ENCODE data around the gene PCNA.
"Not testable (repeated sequence)": the region's sequence is repeated elsewhere in the genome, so short reads cannot be mapped to it uniquely, and the experiment has no call there.

The PCNA gene

DNA sequence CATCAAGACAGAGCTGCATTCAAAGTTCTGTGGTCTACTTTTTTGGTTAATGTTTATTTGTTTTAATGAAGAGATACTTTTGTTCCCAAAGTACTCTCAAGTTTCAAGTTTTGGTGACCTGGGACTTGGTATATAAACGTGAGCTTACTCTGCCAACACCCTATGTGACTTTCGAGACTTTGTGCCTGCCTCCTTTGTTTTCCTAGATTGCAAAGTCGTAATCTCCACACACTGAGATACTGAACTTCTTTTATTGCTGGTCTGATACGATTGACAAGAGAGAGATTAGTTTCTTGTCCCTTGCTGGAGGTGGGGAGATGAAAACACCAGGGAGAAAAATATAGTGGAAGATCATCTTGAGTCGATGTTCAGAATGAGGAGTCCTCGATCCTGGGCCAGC lies 27.9 kb downstream of the PCNA start:
- Histone ChIP-seq H3K4me1 (ENCODE audit: control insufficient read depth, low read depth, low read length) (no peaks in the 10 kb centered on the region), H3K27me3 (ENCODE audit: control insufficient read depth, insufficient read depth, low read length) (no peaks in the 10 kb centered on the region), H3K36me3 (ENCODE audit: control insufficient read depth, low read depth, low read length) (peaks cover 8% of the 10 kb centered on the region), H3K4me3 (ENCODE audit: low read length) (no peak overlapping the region), H3K9me3 (ENCODE audit: control insufficient read depth, low read depth, low read length) (no peaks in the 10 kb centered on the region), H3K27ac (ENCODE audit: low read length) (no peak overlapping the region), H3K9ac (ENCODE audit: low read length) (no peak overlapping the region)

DNA sequence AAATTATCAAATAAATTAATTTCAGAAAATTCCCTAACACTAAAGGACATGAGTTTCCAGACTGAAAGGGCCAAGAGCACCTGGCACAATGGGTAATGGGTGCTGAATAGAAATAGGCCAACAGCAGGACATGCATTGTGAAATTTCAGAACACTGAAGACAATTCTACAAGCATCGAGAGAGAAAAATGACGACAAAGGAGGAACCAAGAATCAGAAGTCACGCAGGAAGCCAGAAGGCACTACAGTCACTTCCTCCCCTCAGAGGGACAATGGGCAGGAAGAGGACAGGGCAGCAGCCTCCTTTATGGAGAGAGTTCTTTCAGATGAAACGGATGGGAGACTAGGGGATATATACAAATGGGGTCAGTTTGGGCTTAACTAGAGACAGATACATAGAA lies 29.6 kb downstream of the PCNA start:
- Histone ChIP-seq H3K36me3 (ENCODE audit: control insufficient read depth, low read depth, low read length) (no peaks in the 10 kb centered on the region), H3K4me3 (ENCODE audit: low read length) (no peak overlapping the region), H3K27me3 (ENCODE audit: control insufficient read depth, insufficient read depth, low read length) (no peaks in the 10 kb centered on the region), H3K9ac (ENCODE audit: low read length) (no peak overlapping the region), H3K4me1 (ENCODE audit: control insufficient read depth, low read depth, low read length) (no peaks in the 10 kb centered on the region), H3K9me3 (ENCODE audit: control insufficient read depth, low read depth, low read length) (no peaks in the 10 kb centered on the region), H3K27ac (ENCODE audit: low read length) (no peak overlapping the region)

DNA sequence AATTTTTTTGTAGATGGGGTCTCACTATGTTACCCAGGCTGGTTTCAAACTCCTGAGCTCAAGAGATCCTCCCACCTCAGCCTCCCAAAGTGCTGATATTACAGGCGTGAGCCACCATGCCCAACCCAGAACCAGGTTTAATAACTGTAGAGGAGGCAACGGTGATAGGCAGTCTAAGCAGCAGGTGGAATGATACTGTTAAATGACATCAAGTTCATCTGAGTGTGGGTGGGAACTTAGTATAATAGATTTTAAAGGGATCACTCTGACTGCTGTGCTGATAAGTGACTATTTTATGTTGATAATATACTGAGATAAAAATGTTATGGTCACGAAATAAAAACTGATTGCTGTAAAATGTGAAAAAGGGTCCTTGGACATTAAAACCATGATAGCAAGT lies 31.1 kb downstream of the PCNA start:
- H3K4me3 ChIP-seq (ENCODE audit: low read length), result no peak overlapping the region
- no peaks in the 10 kb centered on the region for H3K9me3 ChIP-seq (ENCODE audit: control insufficient read depth, low read depth, low read length)
- H3K27me3 ChIP-seq (ENCODE audit: control insufficient read depth, insufficient read depth, low read length), result no peaks in the 10 kb centered on the region
- H3K36me3 ChIP-seq (ENCODE audit: control insufficient read depth, low read depth, low read length), result no peaks in the 10 kb centered on the region
- no peak overlapping the region for H3K27ac ChIP-seq (ENCODE audit: low read length)
- no peaks in the 10 kb centered on the region for H3K4me1 ChIP-seq (ENCODE audit: control insufficient read depth, low read depth, low read length)
- no peak overlapping the region for H3K9ac ChIP-seq (ENCODE audit: low read length)

DNA sequence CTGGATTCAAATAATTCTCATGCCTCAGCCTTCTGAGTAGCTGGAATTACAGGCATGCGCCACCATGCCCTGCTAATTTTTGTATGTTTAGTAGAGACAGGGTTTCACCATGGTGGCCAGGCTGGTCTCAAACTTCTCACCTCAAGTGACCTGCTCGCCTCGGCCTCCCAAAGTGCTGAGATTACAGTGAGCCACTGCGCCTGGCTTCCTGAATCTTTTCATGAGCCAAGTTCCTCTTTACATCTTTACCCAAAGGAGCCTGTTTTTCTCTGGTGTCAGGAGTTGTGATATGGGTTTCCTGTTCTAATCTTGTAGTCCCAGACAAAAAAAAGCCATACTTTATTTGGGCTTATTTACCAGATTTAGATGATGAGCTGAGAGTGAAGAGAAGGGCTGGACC lies 34.4 kb downstream of the PCNA start:
- Histone ChIP-seq H3K36me3 (ENCODE audit: control insufficient read depth, low read depth, low read length) (no peaks in the 10 kb centered on the region), H3K4me3 (ENCODE audit: low read length) (no peak overlapping the region), H3K27ac (ENCODE audit: low read length) (no peak overlapping the region), H3K4me1 (ENCODE audit: control insufficient read depth, low read depth, low read length) (no peaks in the 10 kb centered on the region), H3K9ac (ENCODE audit: low read length) (no peak overlapping the region), H3K9me3 (ENCODE audit: control insufficient read depth, low read depth, low read length) (no peaks in the 10 kb centered on the region), H3K27me3 (ENCODE audit: control insufficient read depth, insufficient read depth, low read length) (no peaks in the 10 kb centered on the region)

DNA sequence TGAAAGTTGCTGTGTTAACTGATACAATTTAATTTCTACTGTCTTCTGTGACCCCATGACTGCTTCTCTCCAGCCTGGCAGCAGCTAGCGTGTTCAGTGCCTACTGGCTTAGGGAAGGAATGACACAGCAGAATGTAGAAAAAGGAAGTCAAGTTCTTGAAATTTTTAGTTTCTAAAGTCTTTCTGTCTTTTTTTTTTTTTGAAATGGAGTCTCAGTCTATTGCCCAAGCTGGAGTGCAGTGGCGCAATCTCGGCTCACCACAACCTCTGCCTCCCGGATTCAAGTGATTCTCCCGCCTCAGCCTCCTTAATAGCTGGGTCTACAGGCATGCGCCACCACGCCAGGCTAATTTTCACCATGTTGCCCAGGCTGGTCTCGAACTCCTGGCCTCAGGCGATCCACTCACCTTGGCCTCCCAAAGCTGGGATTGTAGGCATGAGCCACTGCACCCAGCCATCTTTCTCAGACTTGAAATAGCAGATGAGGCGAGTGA lies 39.3 kb downstream of the PCNA start:
- H3K9me3 ChIP-seq (ENCODE audit: control insufficient read depth, low read depth, low read length), result no peaks in the 10 kb centered on the region
- H3K36me3 ChIP-seq (ENCODE audit: control insufficient read depth, low read depth, low read length), result no peaks in the 10 kb centered on the region
- H3K9ac ChIP-seq (ENCODE audit: low read length), result no peak overlapping the region
- H3K27me3 ChIP-seq (ENCODE audit: control insufficient read depth, insufficient read depth, low read length), result no peaks in the 10 kb centered on the region
- no peaks in the 10 kb centered on the region for H3K4me1 ChIP-seq (ENCODE audit: control insufficient read depth, low read depth, low read length)
- H3K27ac ChIP-seq (ENCODE audit: low read length), result no peak overlapping the region
- H3K4me3 ChIP-seq (ENCODE audit: low read length), result no peak overlapping the region

DNA sequence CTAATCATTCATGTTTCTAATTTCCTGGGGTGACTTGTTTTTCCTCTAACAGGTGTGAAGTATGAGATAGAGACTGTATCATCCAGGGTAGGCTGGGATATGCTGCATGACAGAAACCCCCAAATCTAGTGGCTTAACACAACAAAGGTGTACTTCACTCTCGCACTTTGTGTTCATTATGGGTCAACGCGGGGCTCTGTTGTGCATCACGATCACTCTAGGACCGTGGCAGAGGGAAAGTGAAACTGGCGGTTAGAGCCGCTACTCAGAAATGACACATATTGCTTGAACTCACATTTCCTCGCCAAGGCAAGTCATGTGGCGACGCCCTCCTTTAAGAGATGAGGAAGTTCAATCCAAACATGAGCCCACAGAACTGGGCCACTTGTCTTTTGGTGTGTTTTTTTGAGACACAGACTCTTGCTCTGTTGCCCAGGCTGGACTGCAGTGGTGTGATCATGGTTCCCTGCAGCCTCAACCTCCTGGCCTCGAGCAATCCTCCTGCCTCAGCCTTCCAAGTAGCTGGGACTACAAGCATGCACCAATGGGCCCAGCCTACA lies 41.3 kb downstream of the PCNA start:
- H3K4me1 ChIP-seq (ENCODE audit: control insufficient read depth, low read depth, low read length), result peaks cover 9% of the 10 kb centered on the region
- no peak overlapping the region for H3K9ac ChIP-seq (ENCODE audit: low read length)
- no peak overlapping the region for H3K4me3 ChIP-seq (ENCODE audit: low read length)
- H3K9me3 ChIP-seq (ENCODE audit: control insufficient read depth, low read depth, low read length), result no peaks in the 10 kb centered on the region
- H3K27me3 ChIP-seq (ENCODE audit: control insufficient read depth, insufficient read depth, low read length), result no peaks in the 10 kb centered on the region
- no peaks in the 10 kb centered on the region for H3K36me3 ChIP-seq (ENCODE audit: control insufficient read depth, low read depth, low read length)
- H3K27ac ChIP-seq (ENCODE audit: low read length), result no peak overlapping the region

DNA sequence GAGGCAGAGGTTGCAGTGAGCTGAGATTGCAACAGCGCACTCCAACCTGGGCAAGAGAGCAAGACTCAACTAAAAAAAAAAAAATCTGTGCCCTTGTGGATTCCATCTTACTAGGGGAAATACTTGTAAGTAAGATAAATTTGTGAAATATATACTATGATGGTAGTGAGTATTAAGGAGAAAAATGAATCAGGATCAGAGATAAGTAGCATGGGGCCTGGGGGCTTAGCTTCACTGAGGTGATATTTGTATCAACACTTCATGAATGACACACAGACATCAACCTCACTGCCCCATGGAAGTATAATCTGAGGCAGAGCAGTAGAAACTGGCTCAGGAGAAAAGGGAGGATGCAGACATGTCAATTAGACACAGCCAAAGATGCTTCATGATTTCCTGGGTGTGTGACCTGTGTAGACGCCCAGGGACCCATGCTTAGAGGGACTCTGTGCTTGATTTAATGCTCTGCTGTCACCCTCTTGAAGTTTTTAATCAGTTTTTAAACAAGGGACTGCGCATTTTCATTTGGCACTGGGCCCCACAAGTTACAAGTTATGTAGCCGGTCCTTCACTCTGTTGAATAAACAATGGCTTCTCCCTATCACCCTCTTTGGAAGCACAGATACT lies 41.9 kb downstream of the PCNA start:
- Histone ChIP-seq H3K27me3 (ENCODE audit: control insufficient read depth, insufficient read depth, low read length) (no peaks in the 10 kb centered on the region), H3K4me3 (ENCODE audit: low read length) (no peak overlapping the region), H3K36me3 (ENCODE audit: control insufficient read depth, low read depth, low read length) (no peaks in the 10 kb centered on the region), H3K4me1 (ENCODE audit: control insufficient read depth, low read depth, low read length) (peaks cover 9% of the 10 kb centered on the region), H3K27ac (ENCODE audit: low read length) (no peak overlapping the region), H3K9ac (ENCODE audit: low read length) (no peak overlapping the region), H3K9me3 (ENCODE audit: control insufficient read depth, low read depth, low read length) (no peaks in the 10 kb centered on the region)

DNA sequence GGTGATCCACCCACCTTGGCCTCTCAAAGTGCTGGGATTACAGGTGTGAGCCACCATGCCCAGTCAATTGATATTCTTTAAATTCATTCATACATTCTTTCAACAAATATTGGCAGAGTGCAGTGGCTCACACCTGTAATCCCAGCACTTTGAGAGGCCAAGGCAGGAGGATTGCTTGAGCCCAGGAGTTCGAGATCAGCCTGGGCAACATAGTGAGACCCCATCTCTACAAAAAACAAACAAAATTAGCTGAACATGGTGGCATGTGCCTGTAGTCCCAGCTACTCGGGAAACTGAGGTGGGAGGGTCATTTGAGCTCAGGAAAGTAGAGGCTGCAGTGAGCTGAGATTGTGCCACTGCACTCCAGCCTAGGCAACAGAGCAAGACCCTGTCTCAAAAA lies 42.8 kb downstream of the PCNA start:
- not testable (repeated sequence) for H3K27me3 ChIP-seq (ENCODE audit: control insufficient read depth, insufficient read depth, low read length); H3K9me3 ChIP-seq (ENCODE audit: control insufficient read depth, low read depth, low read length); H3K27ac ChIP-seq (ENCODE audit: low read length); H3K4me1 ChIP-seq (ENCODE audit: control insufficient read depth, low read depth, low read length); H3K36me3 ChIP-seq (ENCODE audit: control insufficient read depth, low read depth, low read length); H3K9ac ChIP-seq (ENCODE audit: low read length); H3K4me3 ChIP-seq (ENCODE audit: low read length)

DNA sequence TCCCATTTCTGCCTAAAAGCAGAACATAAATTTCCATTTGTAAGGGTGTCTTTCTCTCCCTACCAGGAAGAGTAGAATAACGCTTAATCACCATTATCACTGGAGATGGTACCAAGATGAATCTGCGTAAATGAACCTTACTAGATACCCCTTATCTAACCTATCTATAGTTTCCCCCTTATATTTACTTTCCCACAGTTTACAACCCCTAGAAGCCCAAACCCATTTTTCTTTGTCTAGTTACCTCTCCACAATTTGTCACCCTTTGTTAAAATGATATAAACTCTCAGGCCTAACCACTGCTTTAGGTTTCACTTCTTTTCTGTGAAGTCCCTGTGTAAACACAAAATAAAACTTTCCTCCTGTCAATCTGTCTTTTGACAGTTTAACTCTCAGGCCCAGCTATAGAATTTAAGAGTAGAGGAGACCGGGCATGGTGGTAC lies 45.5 kb downstream of the PCNA start:
- no peaks in the 10 kb centered on the region for H3K9me3 ChIP-seq (ENCODE audit: control insufficient read depth, low read depth, low read length)
- H3K27ac ChIP-seq (ENCODE audit: low read length), result no peak overlapping the region
- no peak overlapping the region for H3K4me3 ChIP-seq (ENCODE audit: low read length)
- no peak overlapping the region for H3K9ac ChIP-seq (ENCODE audit: low read length)
- H3K36me3 ChIP-seq (ENCODE audit: control insufficient read depth, low read depth, low read length), result no peaks in the 10 kb centered on the region
- H3K27me3 ChIP-seq (ENCODE audit: control insufficient read depth, insufficient read depth, low read length), result no peaks in the 10 kb centered on the region
- H3K4me1 ChIP-seq (ENCODE audit: control insufficient read depth, low read depth, low read length), result peaks cover 9% of the 10 kb centered on the region

DNA sequence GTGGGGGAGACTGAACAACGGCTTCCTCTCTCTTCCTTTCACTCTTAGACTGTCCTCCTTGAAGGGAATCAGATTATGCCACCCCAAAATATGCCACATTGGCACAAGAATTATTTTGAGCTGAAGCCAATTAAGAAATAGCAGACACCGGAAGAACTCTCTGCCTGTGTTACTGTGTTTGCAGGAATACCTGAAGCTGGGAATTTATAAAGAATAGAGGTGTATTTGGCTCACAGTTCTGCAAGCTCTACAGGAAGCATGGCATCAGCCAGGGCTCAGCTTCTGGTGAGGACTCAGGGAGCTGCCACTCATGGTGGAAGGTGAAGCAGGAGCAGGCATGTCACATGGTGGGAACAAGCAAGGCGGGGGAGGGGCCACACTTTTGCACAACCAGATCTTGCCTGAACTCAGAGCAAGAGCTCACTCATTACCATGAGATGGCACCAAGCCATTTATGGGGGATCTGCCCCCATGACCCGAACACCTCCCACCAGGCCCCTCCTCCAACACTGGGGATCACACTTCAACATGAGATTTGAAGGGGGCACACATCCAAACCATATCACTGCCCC lies 46.0 kb downstream of the PCNA start:
- Histone ChIP-seq H3K27me3 (ENCODE audit: control insufficient read depth, insufficient read depth, low read length) (no peaks in the 10 kb centered on the region), H3K4me1 (ENCODE audit: control insufficient read depth, low read depth, low read length) (peaks cover 9% of the 10 kb centered on the region), H3K36me3 (ENCODE audit: control insufficient read depth, low read depth, low read length) (no peaks in the 10 kb centered on the region), H3K9ac (ENCODE audit: low read length) (no peak overlapping the region), H3K9me3 (ENCODE audit: control insufficient read depth, low read depth, low read length) (no peaks in the 10 kb centered on the region), H3K27ac (ENCODE audit: low read length) (no peak overlapping the region), H3K4me3 (ENCODE audit: low read length) (no peak overlapping the region)

DNA sequence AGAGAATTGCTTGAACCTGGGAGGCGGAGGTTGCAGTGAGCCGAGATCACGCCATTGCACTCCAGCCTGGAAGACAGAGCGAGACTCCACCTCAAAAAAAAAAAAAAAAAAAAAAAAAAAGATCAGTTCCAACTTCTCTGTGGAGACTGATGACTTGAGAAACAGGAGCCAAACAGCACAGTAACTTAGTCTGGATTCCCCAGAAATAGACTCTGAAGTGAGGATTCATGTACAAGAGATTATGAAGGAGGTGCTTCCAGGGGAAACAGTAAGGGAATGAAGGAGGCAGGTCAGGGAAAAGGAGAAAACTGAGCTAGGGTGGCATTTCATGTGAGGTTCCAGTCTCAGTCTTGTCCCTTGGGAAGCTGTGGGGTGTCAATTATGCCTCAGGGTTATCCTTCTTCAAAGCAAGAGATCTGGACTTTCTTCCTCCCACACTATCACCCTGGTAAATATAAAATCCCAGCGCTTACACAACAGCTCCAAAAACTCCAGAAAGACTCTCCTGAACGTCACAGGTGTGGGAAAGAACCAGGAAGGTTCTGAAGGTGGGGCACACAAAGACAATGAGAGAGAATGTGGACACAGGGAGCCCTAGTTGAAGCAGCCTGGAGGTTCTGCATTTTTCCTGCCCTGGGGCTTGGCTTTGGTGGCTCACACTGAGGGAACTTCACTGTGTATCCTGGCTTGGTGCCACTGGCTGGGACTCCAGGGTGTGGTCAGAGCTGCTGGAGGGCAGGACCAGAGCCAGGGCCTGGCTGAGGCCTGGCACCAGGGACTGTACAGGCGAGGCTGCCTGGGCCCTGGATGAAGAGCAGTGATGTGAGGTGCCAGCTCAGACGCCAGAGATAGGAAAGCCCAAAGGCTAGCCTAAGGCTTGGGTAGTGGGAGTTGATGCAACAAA lies 46.8 kb downstream of the PCNA start:
- no peak overlapping the region for H3K4me3 ChIP-seq (ENCODE audit: low read length)
- H3K9ac ChIP-seq (ENCODE audit: low read length), result no peak overlapping the region
- no peaks in the 10 kb centered on the region for H3K36me3 ChIP-seq (ENCODE audit: control insufficient read depth, low read depth, low read length)
- H3K27ac ChIP-seq (ENCODE audit: low read length), result no peak overlapping the region
- no peaks in the 10 kb centered on the region for H3K9me3 ChIP-seq (ENCODE audit: control insufficient read depth, low read depth, low read length)
- H3K4me1 ChIP-seq (ENCODE audit: control insufficient read depth, low read depth, low read length), result peaks cover 9% of the 10 kb centered on the region
- no peaks in the 10 kb centered on the region for H3K27me3 ChIP-seq (ENCODE audit: control insufficient read depth, insufficient read depth, low read length)

All from iPS-18a (cell line).